ENCODE data around the gene FRMD6. TPM values are rescaled to one million over a fixed set of nuclear protein-coding genes. Genes with fewer than 3 reads are reported as not detected.

FRMD6 gene
- total RNA-seq, 1 experiment from 2014 or later, result 11.4 TPM

GRCh38 chr14:51654533-51654845 is 2.8 kb downstream of the FRMD6 start (continued):
- TF ChIP-seq ZFX (IDR thresholded peaks at IDR 0.05), result no peak

GRCh38 chr14:51657762-51658161 is 6.1 kb downstream of the FRMD6 start:
- POLR2A ChIA-PET, result no interaction called here
- CTCF ChIA-PET, result interaction anchor here (1.3 kb wide), 1 partner anchor 118 kb away, joined by 3 read pairs; no protein-coding TSS in a partner anchor
- ATAC-seq, result no peak

GRCh38 chr14:51658441-51659173 is 6.9 kb downstream of the FRMD6 start:
- no peaks in the 10 kb centered on the region for H3K9me3 ChIP-seq (ENCODE audit: control insufficient read depth in 1 of 2, insufficient read depth in 1 of 2, low read depth in 1 of 2, low read length in 2 of 2)
- RAD21 ChIA-PET (ENCODE audit: low non-redundant PET in 1 of 2, low total read pairs in 2 of 2, uncharacterized antibody in 2 of 2, unreplicated experiment in 2 of 2), result no interaction called here
- DNase-seq (ENCODE audit: low read depth, low spot score) (no peak), ATAC-seq (no peak)
- CTCF ChIA-PET, result interaction anchor here (0.6 to 1.2 kb wide), 2 partner anchors 8 to 117 kb away, joined by 3 read pairs; no protein-coding TSS in a partner anchor
- intact Hi-C loops (cut with micrococcal nuclease), result no loop called here
- no peak overlapping the region for H3K4me3 ChIP-seq (replicated peaks in 1 of 2; ENCODE audit: low read depth in 1 of 2, low read length in 2 of 2)
- H4K20me1 ChIP-seq (ENCODE audit: insufficient read depth), result no peaks in the 10 kb centered on the region
- no peak overlapping the region for H2AFZ ChIP-seq (ENCODE audit: low read depth, low read length, poor library complexity, severe bottlenecking)
- no peak overlapping the region for H3K4me2 ChIP-seq (ENCODE audit: low read length)
- H3K27ac ChIP-seq (ENCODE audit: low read depth, low read length), result no peak overlapping the region
- peaks cover 3% of the 10 kb centered on the region; the same call in 1 of the 2 replicates for H3K79me2 ChIP-seq (ENCODE audit: insufficient read depth, low read length)
- H3K9me2 ChIP-seq (ENCODE audit: insufficient read depth), result no peaks in the 10 kb centered on the region
- H3K27me3 ChIP-seq (ENCODE audit: insufficient read depth, low read length), result no peaks in the 10 kb centered on the region
- peaks cover 4% of the 10 kb centered on the region in 2 experiments for H3K4me1 ChIP-seq (ENCODE audit: control insufficient read depth in 1 of 2, insufficient read depth in 2 of 2, low read length in 2 of 2)
- BruUV-seq (replicated peaks), result no TSS peak
- POLR2A ChIA-PET, result interaction anchor here (0.8 kb wide), 1 partner anchor 8 kb away, joined by 5 read pairs; no protein-coding TSS in a partner anchor
- H3K9ac ChIP-seq (ENCODE audit: low read length), result no peak overlapping the region
- H3K36me3 ChIP-seq (ENCODE audit: control insufficient read depth in 1 of 2, insufficient read depth in 2 of 2, low read length in 2 of 2), result no peaks in the 10 kb centered on the region
- no peak for TF ChIP-seq REST (IDR thresholded peaks at IDR 0.05; ENCODE audit: low read depth)
- no peak for TF ChIP-seq ZFX (IDR thresholded peaks at IDR 0.05)
- no peak for TF ChIP-seq CTCF (IDR thresholded peaks at IDR 0.05 in 2 of 3, conservative IDR thresholded peaks at IDR 0.05 in 1 of 3; ENCODE audit: borderline replicate concordance in 1 of 3, insufficient read depth in 1 of 3, low read depth in 2 of 3, low read length in 2 of 3)
- no peak for TF ChIP-seq RAD21 (IDR thresholded peaks at IDR 0.05; ENCODE audit: low read depth)
- TF ChIP-seq CBX3 (IDR thresholded peaks at IDR 0.05; ENCODE audit: low read depth), result no peak
- TF ChIP-seq MAX (IDR thresholded peaks at IDR 0.05), result no peak
- TF ChIP-seq EZH2phosphoT487 (IDR thresholded peaks at IDR 0.05; ENCODE audit: borderline replicate concordance), result no peak

More at GRCh38 chr14:51657762-51658161, 6.1 kb downstream of the FRMD6 start:
- TF ChIP-seq MAX (IDR thresholded peaks at IDR 0.05) (no peak), SIN3A (IDR thresholded peaks at IDR 0.05; ENCODE audit: low read depth) (no peak), YY1 (IDR thresholded peaks at IDR 0.05; ENCODE audit: extremely low read depth, insufficient replicate concordance, low read depth, low read length) (no peak), CEBPB (IDR thresholded peaks at IDR 0.05; ENCODE audit: low read depth) (no peak), POLR2A (IDR thresholded peaks at IDR 0.05; ENCODE audit: borderline replicate concordance, extremely low read depth, insufficient read depth, insufficient read length) (no peak), JUND (IDR thresholded peaks at IDR 0.05) (no peak), ELF1 (IDR thresholded peaks at IDR 0.05; ENCODE audit: borderline replicate concordance, low read depth) (no peak), ZNF274 (IDR thresholded peaks at IDR 0.05; ENCODE audit: low read depth, low read length) (no peak)
- RAD21 ChIA-PET (ENCODE audit: low non-redundant PET in 1 of 2, low total read pairs in 2 of 2, uncharacterized antibody in 2 of 2, unreplicated experiment in 2 of 2), result no interaction called here
- no TSS peak for BruUV-seq (replicated peaks)
- H3K27me3 ChIP-seq (ENCODE audit: insufficient read depth, low read length), result no peaks in the 10 kb centered on the region
- no peak overlapping the region for H3K27ac ChIP-seq (ENCODE audit: low read depth, low read length)
- no peak overlapping the region for H3K4me2 ChIP-seq (ENCODE audit: low read length)
- intact Hi-C loops (cut with micrococcal nuclease), result no loop called here
- H3K9me3 ChIP-seq (ENCODE audit: control insufficient read depth in 1 of 2, insufficient read depth in 1 of 2, low read depth in 1 of 2, low read length in 2 of 2), result no peaks in the 10 kb centered on the region
- H3K79me2 ChIP-seq (ENCODE audit: insufficient read depth, low read length), result peaks cover 6% of the 10 kb centered on the region; the same call in 1 of the 2 replicates
- no peak for DNase-seq (ENCODE audit: low read depth, low spot score)
- H3K4me1 ChIP-seq (ENCODE audit: control insufficient read depth in 1 of 2, insufficient read depth in 2 of 2, low read length in 2 of 2), result peaks cover 8 to 12% of the 10 kb centered on the region in 2 experiments
- H3K9ac ChIP-seq (ENCODE audit: low read length), result no peak overlapping the region
- no peaks in the 10 kb centered on the region for H3K36me3 ChIP-seq (ENCODE audit: control insufficient read depth in 1 of 2, insufficient read depth in 2 of 2, low read length in 2 of 2)
- no peak overlapping the region for H3K4me3 ChIP-seq (replicated peaks in 1 of 2; ENCODE audit: low read depth in 1 of 2, low read length in 2 of 2)
- no peaks in the 10 kb centered on the region for H4K20me1 ChIP-seq (ENCODE audit: insufficient read depth)
- H3K9me2 ChIP-seq (ENCODE audit: insufficient read depth), result no peaks in the 10 kb centered on the region
- H2AFZ ChIP-seq (ENCODE audit: low read depth, low read length, poor library complexity, severe bottlenecking), result no peak overlapping the region

Measured in HCT116 (cell line).